K562 (cell line): Measurements from ENCODE around the gene MED17. TPM values are rescaled to one million over a fixed set of nuclear protein-coding genes. Genes with fewer than 3 reads are reported as not detected.

Experiments used
- AFF4 ChIP-seq: sonication (generic); formaldehyde crosslinking; IDR thresholded peaks from 2 replicates; pipeline ENCODE4 v1.8.0; 2023; ENCODE audit warnings: mild to moderate bottlenecking, missing genetic modification reagents
- BHLHE40 ChIP-seq: IDR thresholded peaks from 2 replicates; pipeline ENCODE4 v1.6.1; 2011; ENCODE audit warnings: low read length, improper control_type of control experiment
- CBFB ChIP-seq: sonication (generic); formaldehyde crosslinking; IDR thresholded peaks from 2 replicates; pipeline ENCODE4 v1.4.0; 2020; ENCODE audit warnings: mild to moderate bottlenecking, missing genetic modification reagents
- CCNT2 ChIP-seq: IDR thresholded peaks from 2 replicates; pipeline ENCODE4 v1.6.1; 2011; ENCODE audit warnings: borderline replicate concordance, low read depth, mild to moderate bottlenecking, moderate library complexity, mixed read lengths, low read length; ENCODE audit not compliant: insufficient read length; ENCODE audit errors: extremely low read depth
- HMG20A ChIP-seq: fragments of 450-650 bp; formaldehyde crosslinking; conservative IDR thresholded peaks from 2 replicates; pipeline ENCODE4 v1.4.0; 2020; ENCODE audit warnings: mild to moderate bottlenecking, mixed read lengths
- KDM2B ChIP-seq: fragments of 250-450 bp; sonication (Bioruptor Pico); IDR thresholded peaks from 2 replicates; pipeline ENCODE4 v1.8.0; 2021; ENCODE audit warnings: mild to moderate bottlenecking, moderate library complexity
- PREB ChIP-seq: sonication (generic); formaldehyde crosslinking; IDR thresholded peaks from 2 replicates; pipeline ENCODE4 v1.8.1; 2023; ENCODE audit warnings: mild to moderate bottlenecking, missing genetic modification reagents
- SPI1 ChIP-seq: IDR thresholded peaks from 2 replicates; pipeline ENCODE4 v1.6.1; 2011; ENCODE audit warnings: low read depth, low read length, control low read depth, borderline replicate concordance
- WHSC1 ChIP-seq: IDR thresholded peaks from one replicate; pipeline ENCODE4 v1.6.1; 2012; ENCODE audit warnings: low read length, control low read depth, inconsistent platforms
- ZBTB26 ChIP-seq: fragments of 450-650 bp; formaldehyde crosslinking; IDR thresholded peaks from 2 replicates; pipeline ENCODE4 v1.4.0; 2022; ENCODE audit warnings: missing genetic modification characterization
- ZNF518B ChIP-seq: fragments of 250-450 bp; sonication (Bioruptor Pico); IDR thresholded peaks from 2 replicates; pipeline ENCODE4 v1.5.0; 2021; ENCODE audit warnings: mild to moderate bottlenecking, moderate library complexity
- polyA plus RNA-seq, 8 experiments: library from polyadenylated mRNA; depleted of rRNA in 4 of 8; stranded (reverse) in 5 of 8; unstranded in 3 of 8; fragments of >200 nt; fragmentation: Nextera tagmentation in 2 of 8; fragmentation: Illumina TruSeq in 1 of 8; extraction: Ambion mirVana in 2 of 8; extraction: Trizol in 1 of 8; gene quantifications; 2 replicates each; pipeline versions ENCODE4 v1.2.1 to v1.2.3, GENCODE V29; 2011 to 2014; ENCODE audit warnings: inconsistent platforms in 1 of 8, missing spikeins in 1 of 8
- total RNA-seq, 7 experiments: library from RNA; depleted of rRNA in 6 of 7; stranded (reverse); fragments of >200 nt in 6 of 7; fragmentation: Illumina TruSeq in 2 of 7; extraction: Trizol in 2 of 7; gene quantifications; 2 replicates each; pipeline versions ENCODE4 v1.2.1 to v1.2.3, GENCODE V29; 2011 to 2021; ENCODE audit warnings: low replicate concordance in 1 of 7

The MED17 gene
- total and polyA plus RNA-seq, 9 of the 15 experiments (the other 6 are each of a cell fraction or from before 2014, with no cell fraction given) = 6.7 to 34.7 (median 26.8) TPM

- TF ChIP-seq ZNF518B (CRISPR knock-in tag) (no peak), HMG20A (no peak), SPI1 (no peak), PREB (CRISPR knock-in tag) (no peak), WHSC1 (no peak), KDM2B (CRISPR knock-in tag) (0 out of 2 replicates have a peak, but pooled peaks have one; percentile 41), BHLHE40 (peak; percentile 27; the same call in 1 of the 2 replicates), CCNT2 (no peak), ZBTB26 (CRISPR knock-in tag) (peak; percentile 16; the same call in 1 of the 2 replicates), CBFB (CRISPR knock-in tag) (no peak), AFF4 (peak; percentile 95)
Measured at GRCh38 chr11:93741094-93741881, 42.8 kb upstream of the MED17 start, which contains the start of the genes C11orf54 and TAF1D (continued).
